Activated naive CD4-positive, alpha-beta T cell (primary cell): ENCODE results near the gene TMEM164.

Experiments
- DNase-seq, 4 experiments: peaks; one replicate each; lab custom pipeline; 2025; lab: John Stamatoyannopoulos, UW

Gene TMEM164

GRCh38 chrX:110081320-110081719, 78.4 kb downstream of the TMEM164 start:
- no peak for DNase-seq

GRCh38 chrX:110081740-110082139, 78.8 kb downstream of the TMEM164 start:
- no peak for DNase-seq

- no peak for DNase-seq
Observed at GRCh38 chrX:110082161-110082560, 79.2 kb downstream of the TMEM164 start.

- no peak for DNase-seq
Observed at GRCh38 chrX:110086162-110086915, 83.4 kb downstream of the TMEM164 start.

GRCh38 chrX:110086916-110087484, 84.1 kb downstream of the TMEM164 start:
- no peak for DNase-seq

- DNase-seq: no peak
Observed at GRCh38 chrX:110087485-110088356, 84.8 kb downstream of the TMEM164 start.

- no peak for DNase-seq
Observed at GRCh38 chrX:110089656-110090403, 86.9 kb downstream of the TMEM164 start.

GRCh38 chrX:110097920-110098319, 95.0 kb downstream of the TMEM164 start:
- DNase-seq: no peak

- DNase-seq: no peak
Observed at GRCh38 chrX:110103344-110103743, 100.4 kb downstream of the TMEM164 start.

GRCh38 chrX:110104078-110104477, 101.2 kb downstream of the TMEM164 start:
- no peak for DNase-seq

GRCh38 chrX:110108381-110108821, 105.5 kb downstream of the TMEM164 start:
- DNase-seq: no peak

GRCh38 chrX:110114260-110114776, 111.4 kb downstream of the TMEM164 start:
- no peak for DNase-seq

GRCh38 chrX:110116066-110116980, 113.4 kb downstream of the TMEM164 start:
- no peak for DNase-seq

- DNase-seq: no peak
Observed at GRCh38 chrX:110118530-110118929, 115.6 kb downstream of the TMEM164 start.

GRCh38 chrX:110119480-110119879, 116.6 kb downstream of the TMEM164 start:
- DNase-seq: no peak

- DNase-seq: no peak
Observed at GRCh38 chrX:110120025-110120424, 117.1 kb downstream of the TMEM164 start.

- no peak for DNase-seq
Observed at GRCh38 chrX:110123331-110123782, 120.4 kb downstream of the TMEM164 start.

- DNase-seq: no peak
Observed at GRCh38 chrX:110125446-110126162, 122.7 kb downstream of the TMEM164 start.

GRCh38 chrX:110131031-110131430, 128.1 kb downstream of the TMEM164 start:
- DNase-seq: no peak
